Effector memory CD8-positive, alpha-beta T cell (primary cell): Measurements from ENCODE around the gene SPAG5.

ENCODE experiments used
- ATAC-seq: fragments of 150-1000 bp; cut with Tn5 transposase; replicated peaks from 2 replicates; pipeline ENCODE4 v1.10.0; 2021; ENCODE audit warnings: mild to moderate bottlenecking, moderate library complexity
- DNase-seq, 3 experiments: peaks; one replicate each; pipeline ENCODE4 v3.0.0; 2021
- H3K27ac Mint-ChIP-seq, 2 donors: one replicate each; pipeline ENCODE4 v1.8.0; 2022; ENCODE audit warnings: mild to moderate bottlenecking in 2 of 2, mixed read lengths in 2 of 2, moderate library complexity in 2 of 2
- H3K27me3 Mint-ChIP-seq, 2 donors: one replicate each; pipeline ENCODE4 v1.8.0; 2022; ENCODE audit warnings: mixed read lengths in 2 of 2
- H3K36me3 Mint-ChIP-seq: one replicate; pipeline ENCODE4 v1.8.0; 2022; ENCODE audit warnings: mild to moderate bottlenecking, moderate library complexity, mixed read lengths; ENCODE audit not compliant: insufficient read depth
- H3K4me1 Mint-ChIP-seq, 2 donors: one replicate each; pipeline ENCODE4 v1.8.0; 2022; ENCODE audit warnings: low read depth in 2 of 2, mixed read lengths in 2 of 2
- H3K4me3 Mint-ChIP-seq, 2 donors: one replicate each; pipeline ENCODE4 v1.8.0; 2022; ENCODE audit warnings: mild to moderate bottlenecking in 2 of 2, mixed read lengths in 2 of 2, moderate library complexity in 2 of 2
- H3K9me3 Mint-ChIP-seq, 2 donors: one replicate each; pipeline ENCODE4 v1.8.0; 2022; ENCODE audit warnings: mixed read lengths in 2 of 2
- total RNA-seq, 9 experiments: gene quantifications; one replicate each; lab custom pipeline; 2026; lab: John Stamatoyannopoulos, UW

The SPAG5 gene
- total RNA-seq = 13.7 to 26.2 (median 16.3) reads per million in 9 experiments

- no peaks in the 10 kb centered on the region for H3K9me3 Mint-ChIP-seq
- H3K4me3 Mint-ChIP-seq = peak within 1 kb of the TSS; percentile 88 to 93
- H3K27me3 Mint-ChIP-seq = no peaks in the 10 kb centered on the region
- H3K27ac Mint-ChIP-seq = peak within 1 kb of the TSS; percentile 96
- ATAC-seq (peak; percentile 91), DNase-seq (peak; percentile 90 to 96 (median 92))
- H3K36me3 Mint-ChIP-seq = peaks cover 14% of the 10 kb centered on the region
- peaks cover 22 to 23% of the 10 kb centered on the region in 2 donors for H3K4me1 Mint-ChIP-seq
Observed at GRCh38 chr17:28598799-28599310, at the start of gene SPAG5. SPAG5 (minus strand) TSS chr17:28599025; CDS start chr17:28598946, 79 bp downstream.

- no peak for ATAC-seq
- no peaks in the 10 kb centered on the region for H3K9me3 Mint-ChIP-seq
- DNase-seq = peak in 1 of 3 experiments; percentile 8
- H3K4me3 Mint-ChIP-seq = peak overlapping the region; percentile 85 to 92
- peaks cover 45% of the 10 kb centered on the region for H3K36me3 Mint-ChIP-seq
- H3K4me1 Mint-ChIP-seq = peaks cover 30 to 39% of the 10 kb centered on the region in 2 donors
- no peaks in the 10 kb centered on the region for H3K27me3 Mint-ChIP-seq
- H3K27ac Mint-ChIP-seq = peak overlapping the region; percentile 93 to 97
Observed at GRCh38 chr17:28646039-28646754, 47.4 kb upstream of the SPAG5 start.

GRCh38 chr17:28645576-28645939, 46.7 kb upstream of the SPAG5 start:
- Mint-ChIP-seq H3K27me3 (no peaks in the 10 kb centered on the region), H3K27ac (peak overlapping the region; percentile 93 to 97), H3K9me3 (no peaks in the 10 kb centered on the region), H3K4me1 (peaks cover 30 to 42% of the 10 kb centered on the region in 2 donors), H3K36me3 (peaks cover 44% of the 10 kb centered on the region), H3K4me3 (peak overlapping the region; percentile 85 to 92)
- DNase-seq (peak in 1 of 3 experiments; percentile 10), ATAC-seq (no peak)

GRCh38 chr17:28644787-28645575, 46.2 kb upstream of the SPAG5 start, which contains the start of gene BLTP2:
BLTP2 (minus strand) TSS chr17:28645158; CDS start chr17:28645056, 102 bp downstream.
- peak; percentile 91 to 92 (median 91) for DNase-seq
- Mint-ChIP-seq H3K27ac (peak within 1 kb of the TSS; percentile 93 to 97), H3K4me1 (peaks cover 32 to 42% of the 10 kb centered on the region in 2 donors), H3K27me3 (no peaks in the 10 kb centered on the region), H3K4me3 (peak within 1 kb of the TSS; percentile 85 to 92), H3K9me3 (no peaks in the 10 kb centered on the region), H3K36me3 (peaks cover 47% of the 10 kb centered on the region)
- ATAC-seq = peak; percentile 97

- Mint-ChIP-seq H3K4me1 (peaks cover 32 to 45% of the 10 kb centered on the region in 2 donors), H3K36me3 (peaks cover 54% of the 10 kb centered on the region), H3K9me3 (no peaks in the 10 kb centered on the region), H3K27me3 (no peaks in the 10 kb centered on the region), H3K4me3 (peak overlapping the region; percentile 85 to 92), H3K27ac (peak overlapping the region; percentile 93 to 97)
- DNase-seq = no peak
- ATAC-seq = no peak
Observed at GRCh38 chr17:28643983-28644786, 45.4 kb upstream of the SPAG5 start.

- Mint-ChIP-seq H3K27me3 (no peaks in the 10 kb centered on the region), H3K9me3 (no peaks in the 10 kb centered on the region), H3K27ac (no peak overlapping the region), H3K4me3 (no peak overlapping the region), H3K4me1 (peaks cover 29 to 50% of the 10 kb centered on the region in 2 donors), H3K36me3 (peaks cover 77% of the 10 kb centered on the region)
- ATAC-seq (no peak), DNase-seq (no peak)
Observed at GRCh38 chr17:28641579-28641978, 42.8 kb upstream of the SPAG5 start.

- H3K27me3 Mint-ChIP-seq = no peaks in the 10 kb centered on the region
- no peaks in the 10 kb centered on the region for H3K9me3 Mint-ChIP-seq
- ATAC-seq (no peak), DNase-seq (no peak)
- no peak overlapping the region for H3K4me3 Mint-ChIP-seq
- peaks cover 13 to 33% of the 10 kb centered on the region in 2 donors for H3K4me1 Mint-ChIP-seq
- H3K27ac Mint-ChIP-seq = no peak overlapping the region
- H3K36me3 Mint-ChIP-seq = peaks cover 87% of the 10 kb centered on the region
Observed at GRCh38 chr17:28635506-28635905, 36.7 kb upstream of the SPAG5 start.

GRCh38 chr17:28634206-28634865, 35.5 kb upstream of the SPAG5 start:
- Mint-ChIP-seq H3K4me1 (peaks cover 11 to 31% of the 10 kb centered on the region in 2 donors), H3K27ac (peak overlapping the region in 1 of 2 donors; percentile 25), H3K4me3 (no peak overlapping the region), H3K36me3 (peaks cover 87% of the 10 kb centered on the region), H3K27me3 (no peaks in the 10 kb centered on the region), H3K9me3 (no peaks in the 10 kb centered on the region)
- DNase-seq (no peak), ATAC-seq (no peak)

- peak overlapping the region in 1 of 2 donors; percentile 16 for H3K27ac Mint-ChIP-seq
- H3K4me3 Mint-ChIP-seq = no peak overlapping the region
- DNase-seq (no peak), ATAC-seq (no peak)
- H3K36me3 Mint-ChIP-seq = peaks cover 74% of the 10 kb centered on the region
- H3K27me3 Mint-ChIP-seq = no peaks in the 10 kb centered on the region
- H3K9me3 Mint-ChIP-seq = no peaks in the 10 kb centered on the region
- peaks cover 0 to 15% of the 10 kb centered on the region in 2 donors for H3K4me1 Mint-ChIP-seq
Observed at GRCh38 chr17:28626818-28627217, 28.0 kb upstream of the SPAG5 start.

- no peak overlapping the region for H3K4me3 Mint-ChIP-seq
- H3K27me3 Mint-ChIP-seq = no peaks in the 10 kb centered on the region
- no peak for DNase-seq
- H3K36me3 Mint-ChIP-seq = peaks cover 74% of the 10 kb centered on the region
- H3K9me3 Mint-ChIP-seq = no peaks in the 10 kb centered on the region
- peaks cover 0 to 15% of the 10 kb centered on the region in 2 donors for H3K4me1 Mint-ChIP-seq
- no peak overlapping the region for H3K27ac Mint-ChIP-seq
- no peak for ATAC-seq
Observed at GRCh38 chr17:28624148-28624547, 25.3 kb upstream of the SPAG5 start.

GRCh38 chr17:28623696-28624095, 24.9 kb upstream of the SPAG5 start:
- H3K27me3 Mint-ChIP-seq = no peaks in the 10 kb centered on the region
- no peak overlapping the region for H3K27ac Mint-ChIP-seq
- H3K4me1 Mint-ChIP-seq = peaks cover 0 to 15% of the 10 kb centered on the region in 2 donors
- DNase-seq = no peak
- ATAC-seq = no peak
- H3K4me3 Mint-ChIP-seq = no peak overlapping the region
- peaks cover 75% of the 10 kb centered on the region for H3K36me3 Mint-ChIP-seq
- no peaks in the 10 kb centered on the region for H3K9me3 Mint-ChIP-seq

- no peak overlapping the region for H3K4me3 Mint-ChIP-seq
- peaks cover 76% of the 10 kb centered on the region for H3K36me3 Mint-ChIP-seq
- H3K9me3 Mint-ChIP-seq = no peaks in the 10 kb centered on the region
- ATAC-seq (no peak), DNase-seq (no peak)
- peaks cover 0 to 9% of the 10 kb centered on the region in 2 donors for H3K4me1 Mint-ChIP-seq
- H3K27ac Mint-ChIP-seq = no peak overlapping the region
- H3K27me3 Mint-ChIP-seq = no peaks in the 10 kb centered on the region
Observed at GRCh38 chr17:28622186-28622585, 23.4 kb upstream of the SPAG5 start.
